H9 (cell line): Measurements from ENCODE around the gene TMEM198. TPM values are rescaled to one million over a fixed set of nuclear protein-coding genes. Genes with fewer than 3 reads are reported as not detected.

Source experiments
- DNase-seq: peaks from one replicate; pipeline ENCODE4 v3.0.0-alpha.2; 2017
- H2AFZ ChIP-seq: one replicate; pipeline ENCODE4 v1.6.1; 2013; ENCODE audit warnings: mild to moderate bottlenecking, low read length, control low read depth, moderate library complexity
- H2AK5ac ChIP-seq: 2 replicates; pipeline ENCODE4 v1.6.1; 2013; ENCODE audit warnings: low read length, control low read depth, mixed read lengths; ENCODE audit not compliant: insufficient read length
- H2BK120ac ChIP-seq: one replicate; pipeline ENCODE4 v1.6.1; 2013; ENCODE audit warnings: low read depth, mild to moderate bottlenecking, low read length, control low read depth, inconsistent platforms; ENCODE audit not compliant: poor library complexity, severe bottlenecking
- H2BK12ac ChIP-seq: 2 replicates; pipeline ENCODE4 v1.6.1; 2013; ENCODE audit warnings: low read length, control low read depth, mixed read lengths, low read depth; ENCODE audit not compliant: insufficient read length
- H2BK15ac ChIP-seq: 2 replicates; pipeline ENCODE4 v1.6.1; 2013; ENCODE audit warnings: low read depth, low read length, control low read depth
- H2BK20ac ChIP-seq: one replicate; pipeline ENCODE4 v1.6.1; 2013; ENCODE audit warnings: low read depth, mild to moderate bottlenecking, low read length, control low read depth, inconsistent platforms; ENCODE audit not compliant: poor library complexity, severe bottlenecking
- H2BK5ac ChIP-seq: 2 replicates; pipeline ENCODE4 v1.6.1; 2013; ENCODE audit warnings: low read length, control low read depth, mixed read lengths; ENCODE audit not compliant: insufficient read length
- H3K14ac ChIP-seq: 2 replicates; pipeline ENCODE4 v1.6.1; 2013; ENCODE audit warnings: low read length, control low read depth; ENCODE audit not compliant: insufficient read depth
- H3K18ac ChIP-seq: 2 replicates; pipeline ENCODE4 v1.6.1; 2013; ENCODE audit warnings: low read depth, mild to moderate bottlenecking, mixed read lengths, low read length, control low read depth; ENCODE audit not compliant: insufficient read length
- H3K23ac ChIP-seq: 2 replicates; pipeline ENCODE4 v1.6.1; 2013; ENCODE audit warnings: low read length, control low read depth, mixed read lengths, low read depth; ENCODE audit not compliant: insufficient read length
- H3K23me2 ChIP-seq: 2 replicates; pipeline ENCODE4 v1.6.1; 2013; ENCODE audit warnings: low read depth, mild to moderate bottlenecking, mixed read lengths, low read length, control low read depth; ENCODE audit not compliant: insufficient read length, poor library complexity, severe bottlenecking
- H3K27ac ChIP-seq: 2 replicates; pipeline ENCODE4 v1.5.1; 2013; ENCODE audit warnings: low read length, control low read depth, mixed read lengths, low read depth; ENCODE audit not compliant: insufficient read length
- H3K27me3 ChIP-seq: 2 replicates; pipeline ENCODE4 v1.6.1; 2013; ENCODE audit warnings: low read length, control low read depth, inconsistent platforms; ENCODE audit not compliant: insufficient read depth
- H3K4ac ChIP-seq: 2 replicates; pipeline ENCODE4 v1.6.1; 2013; ENCODE audit warnings: low read depth, mild to moderate bottlenecking, control low read depth, inconsistent platforms, low read length, moderate library complexity
- H3K4me1 ChIP-seq: 2 replicates; pipeline ENCODE4 v1.6.1; 2013; ENCODE audit warnings: low read length, control low read depth, inconsistent platforms; ENCODE audit not compliant: insufficient read depth
- H3K4me2 ChIP-seq: 2 replicates; pipeline ENCODE4 v1.6.1; 2013; ENCODE audit warnings: low read length, control low read depth, mixed read lengths; ENCODE audit not compliant: insufficient read length, insufficient read depth
- H3K56ac ChIP-seq: 2 replicates; pipeline ENCODE4 v1.6.1; 2013; ENCODE audit warnings: low read depth, mild to moderate bottlenecking, mixed read lengths, low read length, control low read depth; ENCODE audit not compliant: insufficient read length
- H3K79me1 ChIP-seq: 2 replicates; pipeline ENCODE4 v1.6.1; 2013; ENCODE audit warnings: low read depth, mild to moderate bottlenecking, moderate library complexity, low read length, control low read depth, inconsistent platforms; ENCODE audit not compliant: insufficient read depth, poor library complexity, severe bottlenecking
- H3K79me2 ChIP-seq: 2 replicates; pipeline ENCODE4 v1.6.1; 2013; ENCODE audit warnings: low read length, control low read depth, inconsistent platforms; ENCODE audit not compliant: insufficient read depth
- H3K9ac ChIP-seq: 2 replicates; pipeline ENCODE4 v1.6.1; 2013; ENCODE audit warnings: low read length, control low read depth, mixed read lengths; ENCODE audit not compliant: insufficient read length; ENCODE audit errors: extremely low read depth
- H3K9me3 ChIP-seq: one replicate; pipeline ENCODE4 v1.6.1; 2013; ENCODE audit warnings: low read depth, low read length, inconsistent platforms; ENCODE audit not compliant: control insufficient read depth
- H3T11ph ChIP-seq: one replicate; pipeline ENCODE4 v1.6.1; 2013; ENCODE audit warnings: mild to moderate bottlenecking, low read length, control low read depth, inconsistent platforms
- H4K20me1 ChIP-seq: one replicate; pipeline ENCODE4 v1.6.1; 2013; ENCODE audit not compliant: control insufficient read depth, insufficient read length, insufficient read depth
- H4K5ac ChIP-seq: 2 replicates; pipeline ENCODE4 v1.6.1; 2013; ENCODE audit warnings: low read depth, mild to moderate bottlenecking, mixed read lengths, low read length, control low read depth; ENCODE audit not compliant: insufficient read length
- H4K8ac ChIP-seq: replicated peaks from 2 replicates; pipeline ENCODE4 v1.6.1; 2013; ENCODE audit warnings: low read length, control low read depth, mixed read lengths, low read depth; ENCODE audit not compliant: insufficient read length
- H4K91ac ChIP-seq: 2 replicates; pipeline ENCODE4 v1.6.1; 2013; ENCODE audit warnings: low read depth, mild to moderate bottlenecking, moderate library complexity, mixed read lengths, low read length, control low read depth; ENCODE audit not compliant: insufficient read length
- H3K27ac Mint-ChIP-seq, 3 experiments: 2 replicates in 2 of 3; 3 replicates in 1 of 3; pipeline ENCODE4 v1.8.0; 2020 to 2021; ENCODE audit warnings: mixed read lengths in 3 of 3, mild to moderate bottlenecking in 1 of 3, moderate library complexity in 1 of 3
- H3K27me3 Mint-ChIP-seq: 2 replicates; pipeline ENCODE4 v1.8.0; 2021; ENCODE audit warnings: low read depth, mild to moderate bottlenecking, moderate library complexity, mixed read lengths
- H3K36me3 Mint-ChIP-seq, 3 experiments: 2 replicates in 2 of 3; 3 replicates in 1 of 3; pipeline ENCODE4 v1.8.0; 2020 to 2021; ENCODE audit warnings: low read depth in 3 of 3, mixed read lengths in 3 of 3; ENCODE audit not compliant: insufficient read depth in 1 of 3
- H3K4me1 Mint-ChIP-seq, 2 experiments: 2 replicates each; pipeline ENCODE4 v1.8.0; 2020; ENCODE audit warnings: mixed read lengths in 2 of 2
- H3K4me3 Mint-ChIP-seq, 2 experiments: 2 replicates in 1 of 2; 3 replicates in 1 of 2; pipeline ENCODE4 v1.8.0; 2020 to 2021; ENCODE audit warnings: mild to moderate bottlenecking in 2 of 2, mixed read lengths in 2 of 2, moderate library complexity in 1 of 2
- H3K9me3 Mint-ChIP-seq, 2 experiments: 2 replicates in 1 of 2; 3 replicates in 1 of 2; pipeline ENCODE4 v1.8.0; 2020; ENCODE audit warnings: mild to moderate bottlenecking in 2 of 2, mixed read lengths in 2 of 2, moderate library complexity in 1 of 2
- CTCF ChIP-seq: fragments of 200-600 bp; sonication (generic); conservative IDR thresholded peaks from 3 replicates; pipeline ENCODE4 v1.8.0; 2021; ENCODE audit warnings: antibody characterized with exemption, mild to moderate bottlenecking
- WGBS: extraction: QIAGEN DNeasy Blood & Tissue Kit; methylation state at CpG from one replicate; pipeline ENCODE4 v1.1.7; 2013; ENCODE audit warnings: missing lambda C conversion rate, low lambda C conversion rate, mixed read lengths; ENCODE audit not compliant: insufficient read length; ENCODE audit errors: extremely low coverage; 5-methylcytosine and 5-hydroxymethylcytosine counted together
- total RNA-seq: library from RNA; stranded (reverse); gene quantifications from 2 replicates; pipeline ENCODE4 v1.2.1, GENCODE V29; 2021

The TMEM198 gene
- total RNA-seq, 1 experiment from 2014 or later = 7.7 TPM

GRCh38 chr2:219560893-219561178 lies 17.0 kb downstream of the TMEM198 start:
- Histone ChIP-seq H4K91ac (no peak overlapping the region), H4K20me1 (no peaks in the 10 kb centered on the region), H3K4ac (no peak overlapping the region), H2BK120ac (no peak overlapping the region), H3K23me2 (no peaks in the 10 kb centered on the region), H3K23ac (no peak overlapping the region), H3K27me3 (no peaks in the 10 kb centered on the region), H3K79me1 (no peaks in the 10 kb centered on the region), H2BK15ac (no peak overlapping the region), H2BK12ac (no peak overlapping the region), H2BK20ac (no peak overlapping the region), H3T11ph (no peak overlapping the region), H3K4me2 (no peak overlapping the region), H3K27ac (no peak overlapping the region), H3K9me3 (no peaks in the 10 kb centered on the region), H3K56ac (no peak overlapping the region), H2AFZ (no peak overlapping the region), H4K5ac (no peak overlapping the region), H2BK5ac (no peak overlapping the region), H2AK5ac (no peak overlapping the region), H3K79me2 (no peaks in the 10 kb centered on the region), H3K14ac (no peak overlapping the region; the same call in 1 of the 2 replicates), H3K18ac (peak overlapping the region; percentile 42), H3K9ac (no peak overlapping the region), H4K8ac (no peak overlapping the region), H3K4me1 (peaks cover 24% of the 10 kb centered on the region; the same call in 1 of the 2 replicates)
- peak overlapping the region in 1 of 2 experiments; percentile 47; a peak in 3 of 5 replicates for H3K4me3 Mint-ChIP-seq
- peaks cover 29 to 65% (median 48%) of the 10 kb centered on the region in 3 experiments for H3K36me3 Mint-ChIP-seq
- H3K27ac Mint-ChIP-seq = peak overlapping the region; percentile 49 to 89 (median 86); a peak in 6 of 7 replicates
- peaks cover 52 to 53% of the 10 kb centered on the region in 2 experiments for H3K4me1 Mint-ChIP-seq
- TF ChIP-seq CTCF = no peak
- no CpG with 5 or more reads among the region's 3 CpGs for WGBS
- H3K9me3 Mint-ChIP-seq = no peaks in the 10 kb centered on the region; a peak in 1 of 5 replicates
- no peak for DNase-seq
- H3K27me3 Mint-ChIP-seq = peaks cover 3% of the 10 kb centered on the region; the same call in 1 of the 2 replicates
